Neural progenitor cell (in vitro differentiated cells): ENCODE data around the gene FGL2. TPM values are rescaled to one million over a fixed set of nuclear protein-coding genes. Genes with fewer than 3 reads are reported as not detected.
"Not testable (repeated sequence)": the region's sequence is repeated elsewhere in the genome, so short reads cannot be mapped to it uniquely, and the experiment has no call there.

Experiments used
- DNase-seq: peaks from one replicate; pipeline ENCODE4 v3.0.0-alpha.2; 2016; ENCODE audit warnings: low spot score
- H2AFZ ChIP-seq: fragments of 200-600 bp; sonication (generic); replicated peaks from 2 replicates; pipeline ENCODE4 v1.6.1; 2016; ENCODE audit warnings: antibody characterized with exemption
- H3F3A ChIP-seq: fragments of 200-600 bp; sonication (generic); 2 replicates; pipeline ENCODE4 v1.6.1; 2016; ENCODE audit warnings: antibody characterized with exemption, low read depth
- H3K27ac ChIP-seq: fragments of 200-600 bp; sonication (generic); 2 replicates; pipeline ENCODE4 v1.5.1; 2016; ENCODE audit warnings: mild to moderate bottlenecking
- H3K27me3 ChIP-seq: fragments of 200-600 bp; sonication (generic); 2 replicates; pipeline ENCODE4 v1.6.1; 2016; ENCODE audit warnings: mild to moderate bottlenecking, moderate library complexity
- H3K36me3 ChIP-seq: fragments of 200-600 bp; sonication (generic); 2 replicates; pipeline ENCODE4 v1.5.1; 2016
- H3K4me1 ChIP-seq: fragments of 200-600 bp; sonication (generic); 2 replicates; pipeline ENCODE4 v1.6.1; 2016; ENCODE audit warnings: mixed run types
- H3K4me2 ChIP-seq: fragments of 200-600 bp; sonication (generic); 2 replicates; pipeline ENCODE4 v1.6.1; 2016
- H3K4me3 ChIP-seq: fragments of 200-600 bp; sonication (generic); 2 replicates; pipeline ENCODE4 v1.5.1; 2016
- H3K79me2 ChIP-seq: fragments of 200-600 bp; sonication (generic); 2 replicates; pipeline ENCODE4 v1.6.1; 2016; ENCODE audit warnings: low read depth
- H3K9ac ChIP-seq: fragments of 200-600 bp; sonication (generic); 2 replicates; pipeline ENCODE4 v1.6.1; 2016
- H3K9me3 ChIP-seq: fragments of 200-600 bp; sonication (generic); 2 replicates; pipeline ENCODE4 v1.5.1; 2016; ENCODE audit warnings: low read depth
- H4K20me1 ChIP-seq: fragments of 200-600 bp; sonication (generic); 2 replicates; pipeline ENCODE4 v1.6.1; 2016; ENCODE audit warnings: low read depth
- H3K27ac Mint-ChIP-seq: 3 replicates; pipeline ENCODE4 v1.8.0; 2021; ENCODE audit warnings: mixed read lengths
- H3K27me3 Mint-ChIP-seq: 2 replicates; pipeline ENCODE4 v1.8.0; 2022; ENCODE audit warnings: low read depth, mild to moderate bottlenecking, inconsistent platforms, moderate library complexity, mixed read lengths; ENCODE audit not compliant: insufficient read depth
- H3K36me3 Mint-ChIP-seq: 3 replicates; pipeline ENCODE4 v1.8.0; 2021; ENCODE audit warnings: mixed read lengths
- H3K4me1 Mint-ChIP-seq: 3 replicates; pipeline ENCODE4 v1.8.0; 2021; ENCODE audit warnings: mixed read lengths
- H3K4me3 Mint-ChIP-seq: 3 replicates; pipeline ENCODE4 v1.8.0; 2021; ENCODE audit warnings: mild to moderate bottlenecking, moderate library complexity, mixed read lengths
- H3K9me3 Mint-ChIP-seq: 3 replicates; pipeline ENCODE4 v1.8.0; 2020; ENCODE audit warnings: mixed read lengths
- CTCF ChIP-seq: fragments of 200-600 bp; sonication (generic); IDR thresholded peaks from 2 replicates; pipeline ENCODE4 v1.5.1; 2017; ENCODE audit warnings: antibody characterized with exemption, mild to moderate bottlenecking
- EZH2 ChIP-seq: fragments of 200-600 bp; sonication (generic); IDR thresholded peaks from 2 replicates; pipeline ENCODE4 v1.6.1; 2017; ENCODE audit warnings: antibody characterized with exemption, mild to moderate bottlenecking, moderate library complexity
- EZH2phosphoT487 ChIP-seq: fragments of 200-600 bp; sonication (generic); IDR thresholded peaks from 2 replicates; pipeline ENCODE4 v1.6.1; 2017; ENCODE audit warnings: antibody characterized with exemption
- total RNA-seq: library from RNA; depleted of rRNA; stranded (reverse); fragments of >200 nt; gene quantifications from 2 replicates; pipeline ENCODE4 v1.2.3, GENCODE V29; 2015; ENCODE audit warnings: low replicate concordance

FGL2 gene
- total RNA-seq, 1 donor from 2014 or later = not detected

- Mint-ChIP-seq H3K4me3 (no peak overlapping the region), H3K27me3 (no peaks in the 10 kb centered on the region), H3K36me3 (no peaks in the 10 kb centered on the region), H3K9me3 (no peaks in the 10 kb centered on the region), H3K27ac (no peak overlapping the region), H3K4me1 (no peaks in the 10 kb centered on the region)
- Histone ChIP-seq H3K9ac (no peak overlapping the region), H3K27ac (no peak overlapping the region), H3K4me2 (no peak overlapping the region), H3K9me3 (no peaks in the 10 kb centered on the region), H4K20me1 (no peaks in the 10 kb centered on the region), H3K27me3 (no peaks in the 10 kb centered on the region), H3K79me2 (no peaks in the 10 kb centered on the region), H2AFZ (no peak overlapping the region), H3F3A (no peaks in the 10 kb centered on the region), H3K4me1 (no peaks in the 10 kb centered on the region), H3K4me3 (no peak overlapping the region), H3K36me3 (no peaks in the 10 kb centered on the region)
- TF ChIP-seq CTCF (no peak), EZH2phosphoT487 (no peak), EZH2 (no peak)
- DNase-seq = no peak
These were observed 42.2 kb downstream of the FGL2 start for GRCh38 chr7:77157446-77157845.

- not testable (repeated sequence) for DNase-seq, H3K4me1 ChIP-seq, H3K27me3 Mint-ChIP-seq, H3K4me1 Mint-ChIP-seq, H3K9me3 ChIP-seq, H3K9me3 Mint-ChIP-seq, H2AFZ ChIP-seq, H3K36me3 ChIP-seq, H3K27ac Mint-ChIP-seq, H4K20me1 ChIP-seq, H3K9ac ChIP-seq, H3K4me2 ChIP-seq, H3K4me3 Mint-ChIP-seq, H3K27me3 ChIP-seq, H3K79me2 ChIP-seq, H3K36me3 Mint-ChIP-seq, H3F3A ChIP-seq, H3K4me3 ChIP-seq, H3K27ac ChIP-seq
These were observed 42.6 kb downstream of the FGL2 start for GRCh38 chr7:77157034-77157433.

DNA sequence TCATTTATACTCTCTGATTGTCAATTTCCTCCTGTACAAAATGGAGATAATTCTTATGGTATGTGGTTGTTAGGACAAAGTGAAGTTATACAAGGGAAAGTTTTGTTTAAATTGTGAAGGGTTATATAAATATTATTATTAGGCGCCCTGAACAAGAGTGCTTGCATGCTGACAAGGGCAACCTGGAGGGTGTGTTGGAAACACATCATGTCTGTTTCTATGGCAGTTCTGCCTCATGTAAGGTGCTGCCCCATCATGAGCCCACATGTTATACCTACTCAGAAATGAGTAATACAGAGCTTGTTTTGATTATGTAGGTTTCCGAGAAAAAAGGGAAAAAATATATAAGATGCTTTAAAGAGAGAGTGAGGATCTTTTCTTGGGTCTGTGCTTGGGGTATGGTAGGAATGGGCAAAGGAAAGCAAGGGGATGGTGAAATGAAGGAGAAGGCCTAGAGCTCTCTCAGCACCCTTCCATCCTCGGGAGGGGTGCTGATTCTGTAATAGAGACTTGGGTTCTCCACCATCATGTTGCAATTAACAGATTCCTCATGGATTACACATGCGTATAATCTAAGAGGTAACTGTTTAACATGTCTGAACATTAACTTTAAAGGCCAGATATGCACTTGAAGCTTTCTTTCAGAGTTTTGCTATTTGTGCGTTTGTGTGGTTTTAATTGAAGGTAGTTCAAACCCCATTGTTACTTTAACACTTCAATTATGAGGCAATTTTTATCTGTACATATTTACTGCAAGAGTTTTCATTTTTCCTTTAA lies 43.8 kb downstream of the FGL2 start:
- not testable (repeated sequence) for H3K27ac Mint-ChIP-seq, H3K9me3 ChIP-seq, H3K9ac ChIP-seq, H3K36me3 ChIP-seq, DNase-seq, H3K27me3 Mint-ChIP-seq, H3K79me2 ChIP-seq, H2AFZ ChIP-seq, H3K4me1 Mint-ChIP-seq, H3K4me2 ChIP-seq, H3K9me3 Mint-ChIP-seq, H3K4me3 ChIP-seq, H3K27me3 ChIP-seq, H3K4me1 ChIP-seq, H4K20me1 ChIP-seq, H3K4me3 Mint-ChIP-seq, H3K36me3 Mint-ChIP-seq, H3K27ac ChIP-seq, H3F3A ChIP-seq

GRCh38 chr7:77154917-77155464 lies 44.6 kb downstream of the FGL2 start:
- DNase-seq, H3K4me1 ChIP-seq, H3K9ac ChIP-seq, H3K27me3 Mint-ChIP-seq, H3K27me3 ChIP-seq, H2AFZ ChIP-seq, H3K27ac ChIP-seq, H3K9me3 Mint-ChIP-seq, H3F3A ChIP-seq, H3K79me2 ChIP-seq, H3K36me3 Mint-ChIP-seq, H3K4me1 Mint-ChIP-seq, H4K20me1 ChIP-seq, H3K4me3 Mint-ChIP-seq, H3K4me2 ChIP-seq, H3K36me3 ChIP-seq, H3K4me3 ChIP-seq, H3K9me3 ChIP-seq: not testable (repeated sequence)
- peak overlapping the region; percentile 60 for H3K27ac Mint-ChIP-seq

DNA sequence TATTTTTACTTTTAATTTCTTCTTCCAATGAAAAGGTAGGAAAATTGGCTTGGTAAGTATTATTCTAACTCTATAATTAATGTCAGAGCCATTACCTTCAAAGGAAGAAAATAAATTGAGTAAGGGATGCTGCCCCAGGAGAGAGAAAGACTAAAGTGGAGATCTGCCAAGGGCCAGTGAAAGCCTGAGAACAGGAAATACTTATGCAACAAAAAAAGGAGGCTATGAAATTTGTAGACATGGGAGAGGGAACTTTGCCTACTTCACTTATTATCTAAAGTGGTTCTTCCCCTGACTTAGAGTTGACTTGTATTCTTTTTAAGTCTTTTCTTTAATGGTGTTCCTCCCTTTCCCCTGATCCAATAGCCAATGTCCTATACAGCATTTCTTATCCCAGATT lies 47.4 kb downstream of the FGL2 start:
- DNase-seq, H3K36me3 ChIP-seq, H2AFZ ChIP-seq, H3K4me1 Mint-ChIP-seq, H3K9ac ChIP-seq, H3K79me2 ChIP-seq, H3K4me2 ChIP-seq, H3K27me3 Mint-ChIP-seq, H3K27ac Mint-ChIP-seq, H3K9me3 ChIP-seq, H3K4me3 Mint-ChIP-seq, H3K4me3 ChIP-seq, H3K36me3 Mint-ChIP-seq, H3K9me3 Mint-ChIP-seq, H3K27me3 ChIP-seq, H3K4me1 ChIP-seq, H3K27ac ChIP-seq, H3F3A ChIP-seq, H4K20me1 ChIP-seq: not testable (repeated sequence)

Other genes with a start within 250 kb of the FGL2 start
- gene SPDYE17, start 167.5 kb downstream of the FGL2 start, total RNA-seq = not detected in 2 replicates
- gene SPDYE18, start 137.3 kb downstream of the FGL2 start, total RNA-seq = 0.19 TPM in 1 of 2 replicates, not detected in the other
- 2.1 and 6.1 TPM in 2 replicates for gene CCDC146, start 77.2 kb downstream of the FGL2 start, total RNA-seq
- 2.0 and 2.6 TPM in 2 replicates for gene GSAP, start 216.5 kb upstream of the FGL2 start, total RNA-seq